Neural progenitor cell (in vitro differentiated cells): Measurements from ENCODE around the gene MYO1B.

Experiments used
- EZH2 ChIP-seq: fragments of 200-600 bp; sonication (generic); IDR thresholded peaks from 2 replicates; pipeline ENCODE4 v1.6.1; 2017; ENCODE audit warnings: antibody characterized with exemption, mild to moderate bottlenecking, moderate library complexity
- EZH2phosphoT487 ChIP-seq: fragments of 200-600 bp; sonication (generic); IDR thresholded peaks from 2 replicates; pipeline ENCODE4 v1.6.1; 2017; ENCODE audit warnings: antibody characterized with exemption
- TF ChIP-seq, protein P1 (sequence below): fragments of 200-600 bp; sonication (generic); IDR thresholded peaks from 2 replicates; pipeline ENCODE4 v1.5.1; 2017; ENCODE audit warnings: antibody characterized with exemption, mild to moderate bottlenecking

DNA sequence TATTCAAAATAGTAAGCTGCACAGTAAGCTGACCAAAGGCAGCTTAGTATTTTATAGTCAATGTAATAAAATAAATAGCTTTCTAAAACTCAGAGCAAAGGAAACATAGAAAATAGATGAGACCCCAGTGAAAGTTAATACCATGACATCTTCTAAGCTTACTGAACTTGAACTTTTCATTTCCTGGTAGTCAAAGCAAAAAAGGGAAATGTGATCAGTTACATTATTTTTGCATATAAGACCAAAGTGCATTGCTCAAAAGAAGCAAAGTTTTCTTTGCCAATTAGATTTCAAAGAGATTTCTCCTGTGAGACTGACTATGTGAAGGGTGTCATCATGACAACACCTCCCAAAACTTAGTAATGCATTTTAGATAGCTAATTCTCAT lies 70.2 kb downstream of the MYO1B start:
- TF ChIP-seq, protein P1, sequence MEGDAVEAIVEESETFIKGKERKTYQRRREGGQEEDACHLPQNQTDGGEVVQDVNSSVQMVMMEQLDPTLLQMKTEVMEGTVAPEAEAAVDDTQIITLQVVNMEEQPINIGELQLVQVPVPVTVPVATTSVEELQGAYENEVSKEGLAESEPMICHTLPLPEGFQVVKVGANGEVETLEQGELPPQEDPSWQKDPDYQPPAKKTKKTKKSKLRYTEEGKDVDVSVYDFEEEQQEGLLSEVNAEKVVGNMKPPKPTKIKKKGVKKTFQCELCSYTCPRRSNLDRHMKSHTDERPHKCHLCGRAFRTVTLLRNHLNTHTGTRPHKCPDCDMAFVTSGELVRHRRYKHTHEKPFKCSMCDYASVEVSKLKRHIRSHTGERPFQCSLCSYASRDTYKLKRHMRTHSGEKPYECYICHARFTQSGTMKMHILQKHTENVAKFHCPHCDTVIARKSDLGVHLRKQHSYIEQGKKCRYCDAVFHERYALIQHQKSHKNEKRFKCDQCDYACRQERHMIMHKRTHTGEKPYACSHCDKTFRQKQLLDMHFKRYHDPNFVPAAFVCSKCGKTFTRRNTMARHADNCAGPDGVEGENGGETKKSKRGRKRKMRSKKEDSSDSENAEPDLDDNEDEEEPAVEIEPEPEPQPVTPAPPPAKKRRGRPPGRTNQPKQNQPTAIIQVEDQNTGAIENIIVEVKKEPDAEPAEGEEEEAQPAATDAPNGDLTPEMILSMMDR, result no peak
- no peak for TF ChIP-seq EZH2
- no peak for TF ChIP-seq EZH2phosphoT487
